ENCODE results near the gene TMEM109.
A peak's percentile ranks its signal among the peaks of the same experiment; 100 is the strongest.

TMEM109 gene

DNA sequence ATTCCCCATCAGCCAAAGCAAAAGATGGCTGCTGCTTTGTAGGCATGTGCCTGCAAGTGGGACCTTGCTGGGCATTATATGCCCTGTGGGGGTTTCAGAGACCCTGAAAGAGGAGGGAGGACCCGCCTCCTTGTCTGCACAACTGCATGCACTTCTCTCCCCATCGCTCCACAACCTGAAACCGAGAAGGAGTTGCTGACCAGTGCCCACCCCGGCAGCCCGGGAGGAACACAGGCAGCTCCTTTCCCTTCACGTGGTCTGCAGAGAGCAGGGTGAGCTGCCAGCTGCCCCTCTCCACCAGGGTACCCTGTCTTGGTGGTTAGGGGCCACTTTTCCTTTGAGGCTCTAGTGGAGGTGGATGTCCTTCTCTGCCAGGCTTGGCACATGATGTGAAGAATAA, 8.9 kb downstream of the TMEM109 start:
- DNase-seq (ENCODE audit: low read depth, low spot score) = no peak

DNA sequence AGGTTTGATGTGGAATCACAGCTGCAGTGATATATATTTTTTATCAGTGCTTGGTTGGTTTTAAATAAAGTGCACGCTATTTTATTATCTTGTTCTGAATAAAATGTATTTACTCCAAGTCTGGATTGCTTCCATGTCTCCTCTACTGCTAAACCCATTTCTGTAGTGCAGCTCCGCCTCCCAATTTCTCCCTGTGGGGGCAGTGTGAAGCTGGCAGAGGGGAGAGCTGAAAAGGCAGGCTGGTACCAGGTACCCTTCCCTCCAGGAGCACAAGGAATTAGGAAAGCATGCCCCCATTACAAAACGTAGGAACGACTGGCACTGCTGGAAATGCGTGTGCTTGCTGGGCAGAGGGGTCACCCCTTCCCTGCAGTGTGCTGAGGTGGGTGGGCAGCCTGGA, 9.4 kb downstream of the TMEM109 start:
- no peak overlapping the region for H3K4me3 ChIP-seq (ENCODE audit: low read length)
- no peak for DNase-seq (ENCODE audit: low read depth, low spot score)

More for the DNA sequence above, 8.9 kb downstream of the TMEM109 start:
- no peak overlapping the region for H3K4me3 ChIP-seq (ENCODE audit: low read length)

DNA sequence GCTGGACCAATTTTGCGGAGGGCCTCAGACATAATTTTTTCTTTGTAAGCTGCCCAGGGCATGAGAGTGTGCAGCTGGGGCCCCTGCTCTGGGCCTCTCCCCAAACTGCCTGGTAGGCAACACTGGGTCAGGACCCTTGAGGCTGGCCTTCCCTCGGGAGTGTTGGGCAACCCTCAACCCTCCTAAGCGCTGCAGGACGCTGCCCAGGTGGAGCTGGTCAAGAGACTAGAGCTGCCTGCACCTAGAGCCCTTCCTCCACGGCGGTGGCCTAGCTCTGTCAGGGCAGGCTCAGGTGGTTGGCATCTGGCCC, 9.8 kb downstream of the TMEM109 start:
- H3K4me3 ChIP-seq (ENCODE audit: low read length) = peak overlapping the region; percentile 49
- no peak for DNase-seq (ENCODE audit: low read depth, low spot score)

DNA sequence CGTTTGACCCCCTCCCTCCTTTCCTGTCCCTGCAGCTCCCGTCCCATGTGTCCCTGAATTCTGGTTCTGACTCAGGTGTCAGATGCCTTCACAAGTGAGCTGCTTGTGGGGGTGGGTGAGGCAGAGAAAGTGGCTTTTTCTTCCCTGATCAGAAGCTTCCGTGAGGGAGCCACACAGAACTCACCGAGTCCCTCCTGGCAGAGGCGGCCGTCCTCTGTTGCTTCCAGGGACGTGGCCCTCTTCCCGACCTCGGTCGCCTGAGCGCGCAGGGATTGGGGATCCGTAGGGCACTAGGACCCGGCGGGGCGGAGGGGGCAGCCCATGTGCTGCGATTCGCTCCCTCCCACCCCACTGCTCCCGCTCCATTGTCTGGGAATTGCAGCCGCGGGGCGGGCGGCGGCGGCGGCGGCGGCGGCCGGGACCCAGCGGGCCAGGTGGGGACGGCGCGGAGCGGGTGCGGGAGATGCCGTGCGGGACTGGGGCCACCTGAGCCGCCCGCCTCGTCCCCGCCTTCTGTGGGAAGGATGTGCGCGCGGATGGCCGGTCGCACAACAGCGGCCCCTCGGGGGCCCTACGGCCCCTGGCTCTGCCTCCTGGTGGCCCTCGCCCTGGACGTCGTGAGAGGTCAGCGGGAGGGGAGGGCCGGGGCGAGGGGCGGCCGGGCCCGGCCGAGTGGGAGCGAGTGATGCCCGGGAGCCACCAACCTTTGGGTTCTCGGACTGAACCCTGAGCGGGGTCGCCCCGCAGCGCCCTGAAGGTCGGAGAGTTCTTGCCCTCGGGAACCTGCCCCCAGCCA, 10.3 kb downstream of the TMEM109 start, which contains the start of gene TMEM132A:
TSS of gene TMEM132A (plus strand) at position 351 of the 796 bp plus-strand sequence. CDS start at position 525, 174 bp downstream.
- H3K4me3 ChIP-seq (ENCODE audit: low read length) = peak within 1 kb of the TSS; percentile 49
- no peak for DNase-seq (ENCODE audit: low read depth, low spot score)

DNA sequence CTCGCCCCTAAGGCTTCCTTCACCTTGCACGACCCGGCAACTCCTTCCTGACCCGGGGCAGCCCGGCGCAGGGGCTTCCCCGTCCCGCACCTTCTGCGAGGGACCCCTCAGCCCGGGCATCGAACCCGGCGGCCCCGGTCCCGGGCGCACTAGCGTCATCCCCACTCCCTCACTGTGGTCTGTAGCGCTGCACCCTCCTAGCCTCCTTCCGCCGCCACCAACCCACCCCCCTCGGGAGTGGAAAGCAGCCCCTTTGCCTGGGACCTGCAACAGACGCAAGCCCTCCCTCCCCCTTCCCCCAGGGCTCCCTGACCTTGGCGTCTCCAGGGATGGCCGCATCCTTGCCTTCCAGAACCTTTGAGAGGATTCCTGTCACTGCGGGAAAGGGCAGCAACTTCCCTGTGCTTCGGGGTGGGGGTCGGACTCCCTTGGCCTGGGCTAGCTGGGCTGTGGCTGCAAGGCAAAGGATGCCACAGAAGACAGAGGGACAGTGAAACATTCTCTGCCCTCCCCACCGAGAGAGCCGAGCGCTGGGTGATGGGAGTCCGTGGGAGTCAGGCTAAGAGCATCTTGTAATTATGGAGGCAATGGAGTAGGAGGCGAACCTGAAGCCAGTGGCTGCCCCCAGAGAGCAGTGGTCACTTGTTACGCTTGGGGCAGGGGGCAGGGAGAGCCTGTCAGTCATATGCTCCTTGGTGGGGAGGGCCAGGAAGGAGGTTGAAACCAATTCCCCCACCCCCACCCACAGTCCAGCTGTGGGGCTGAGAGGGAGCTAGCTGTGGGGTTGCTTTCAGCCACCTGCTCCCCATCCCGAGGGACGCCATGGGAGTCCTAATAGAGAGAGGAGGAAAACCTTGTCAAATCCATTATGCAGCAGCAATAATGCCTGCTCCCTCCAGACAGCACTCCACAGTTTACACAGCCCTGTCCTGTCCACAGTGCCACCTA, 11.2 kb downstream of the TMEM109 start:
- peak overlapping the region; percentile 49 for H3K4me3 ChIP-seq (ENCODE audit: low read length)
- no peak for DNase-seq (ENCODE audit: low read depth, low spot score)

DNA sequence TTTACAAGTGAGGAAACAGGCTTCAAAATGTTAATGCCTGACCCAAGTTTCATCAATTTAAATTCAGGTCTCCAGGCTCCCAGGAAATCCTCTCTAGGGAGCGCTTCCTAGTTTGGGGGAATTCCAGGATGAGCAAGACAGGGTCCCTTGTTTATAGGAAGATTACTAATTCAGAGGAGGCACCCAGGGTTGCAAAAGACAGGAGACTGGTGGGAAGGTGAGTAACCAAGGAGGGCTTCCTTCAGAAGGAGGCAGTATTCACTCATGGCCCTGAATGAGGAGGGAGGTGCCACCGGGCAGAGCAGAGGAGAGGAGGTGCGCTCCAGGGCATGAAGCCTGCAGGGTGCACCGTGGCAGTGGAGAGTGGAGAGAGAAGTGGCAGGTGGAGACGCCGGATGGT, 11.9 kb downstream of the TMEM109 start:
- DNase-seq (ENCODE audit: low read depth, low spot score) = no peak
- H3K4me3 ChIP-seq (ENCODE audit: low read length) = no peak overlapping the region

GRCh38 chr11:60926500-60926899, 12.5 kb downstream of the TMEM109 start:
- H3K4me3 ChIP-seq (ENCODE audit: low read length) = no peak overlapping the region
- DNase-seq (ENCODE audit: low read depth, low spot score) = no peak

GRCh38 chr11:60927061-60927592, 13.2 kb downstream of the TMEM109 start:
- no peak overlapping the region for H3K4me3 ChIP-seq (ENCODE audit: low read length)
- no peak for DNase-seq (ENCODE audit: low read depth, low spot score)

GRCh38 chr11:60927600-60927999, 13.6 kb downstream of the TMEM109 start:
- DNase-seq (ENCODE audit: low read depth, low spot score) = no peak
- H3K4me3 ChIP-seq (ENCODE audit: low read length) = no peak overlapping the region

- no peak overlapping the region for H3K4me3 ChIP-seq (ENCODE audit: low read length)
- no peak for DNase-seq (ENCODE audit: low read depth, low spot score)
Observed at GRCh38 chr11:60928563-60929001, 14.6 kb downstream of the TMEM109 start.

GRCh38 chr11:60929764-60930163, 15.8 kb downstream of the TMEM109 start:
- H3K4me3 ChIP-seq (ENCODE audit: low read length) = no peak overlapping the region
- no peak for DNase-seq (ENCODE audit: low read depth, low spot score)

DNA sequence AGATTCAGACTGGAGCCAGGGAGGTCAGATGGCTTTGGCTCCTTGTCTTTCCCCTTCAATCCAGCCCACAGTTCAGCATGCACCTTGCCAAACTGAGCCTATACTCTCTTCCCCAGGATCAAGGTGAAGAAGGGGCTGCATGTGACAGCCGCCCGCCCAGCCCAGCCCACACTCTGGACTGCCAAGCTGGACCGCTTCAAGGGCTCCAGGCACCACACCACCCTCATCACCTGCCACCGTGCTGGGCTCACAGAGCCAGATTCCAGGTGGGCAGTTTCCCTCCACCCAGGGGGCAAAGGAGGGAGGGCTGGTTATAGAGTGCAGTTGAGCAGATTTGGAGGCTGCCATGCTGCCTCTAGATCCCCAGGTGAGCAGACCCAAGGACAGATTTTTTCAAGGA, 16.4 kb downstream of the TMEM109 start:
- DNase-seq (ENCODE audit: low read depth, low spot score) = no peak
- H3K4me3 ChIP-seq (ENCODE audit: low read length) = no peak overlapping the region

GRCh38 chr11:60931917-60932316, 18.0 kb downstream of the TMEM109 start:
- H3K4me3 ChIP-seq (ENCODE audit: low read length) = no peak overlapping the region
- no peak for DNase-seq (ENCODE audit: low read depth, low spot score)

- DNase-seq (ENCODE audit: low read depth, low spot score) = no peak
- H3K4me3 ChIP-seq (ENCODE audit: low read length) = no peak overlapping the region
Observed at GRCh38 chr11:60932605-60933356, 18.8 kb downstream of the TMEM109 start.

- no peak overlapping the region for H3K4me3 ChIP-seq (ENCODE audit: low read length)
- DNase-seq (ENCODE audit: low read depth, low spot score) = no peak
Observed at GRCh38 chr11:60933416-60934123, 19.6 kb downstream of the TMEM109 start.

DNA sequence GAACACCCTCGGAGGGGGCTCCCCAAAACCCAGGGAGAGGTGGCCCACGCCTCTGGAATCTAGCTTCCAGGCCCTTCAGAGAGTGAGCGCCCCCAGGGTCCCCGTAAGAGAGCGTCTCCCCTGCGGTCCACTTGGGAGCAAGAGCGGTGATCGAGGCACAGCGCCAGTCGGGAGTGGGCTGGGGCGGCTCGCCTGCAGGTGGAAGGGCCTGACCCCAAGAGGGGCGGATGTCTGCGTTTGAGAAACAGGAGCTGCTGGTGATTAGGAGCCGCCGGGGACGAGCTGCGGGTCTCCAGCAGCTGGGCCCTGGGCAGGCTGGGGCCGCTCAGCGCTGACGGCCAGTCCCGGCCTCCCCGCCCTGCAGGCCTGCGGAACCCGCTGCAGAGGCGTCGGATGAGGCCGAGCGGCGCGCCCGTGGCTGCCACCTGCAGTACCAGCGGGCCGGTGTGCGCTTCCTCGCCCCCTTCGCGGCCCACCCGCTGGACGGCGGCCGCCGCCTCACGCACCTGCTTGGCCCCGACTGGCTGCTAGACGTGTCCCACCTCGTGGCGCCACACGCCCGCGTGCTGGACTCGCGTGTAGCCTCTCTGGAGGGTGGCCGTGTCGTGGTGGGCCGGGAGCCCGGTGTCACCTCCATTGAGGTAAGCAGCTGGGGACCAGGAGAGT, 20.3 kb downstream of the TMEM109 start:
- DNase-seq (ENCODE audit: low read depth, low spot score) = no peak
- no peak overlapping the region for H3K4me3 ChIP-seq (ENCODE audit: low read length)

- DNase-seq (ENCODE audit: low read depth, low spot score) = no peak
- H3K4me3 ChIP-seq (ENCODE audit: low read length) = no peak overlapping the region
Observed at GRCh38 chr11:60934790-60935605, 21.0 kb downstream of the TMEM109 start.

All from Jurkat, Clone E6-1 (cell line).